ENCODE data around the gene GGCT. TPM values are rescaled to one million over a fixed set of nuclear protein-coding genes. Genes with fewer than 3 reads are reported as not detected.
A peak's percentile ranks its signal among the peaks of the same experiment; 100 is the strongest.
"Not testable (repeated sequence)": the region's sequence is repeated elsewhere in the genome, so short reads cannot be mapped to it uniquely, and the experiment has no call there.

GGCT gene
- total and polyA plus RNA-seq, 9 donors, result 35.1 to 43.0 (median 37.8) TPM

- not testable (repeated sequence) for H3K36me3 ChIP-seq (ENCODE audit: control insufficient read depth, insufficient read depth, low read length); H3K27ac ChIP-seq (ENCODE audit: low read length); H3K27me3 ChIP-seq (ENCODE audit: control insufficient read depth, insufficient read depth, low read length); H3K4me3 ChIP-seq (ENCODE audit: low read length); DNase-seq; H3K4me1 ChIP-seq (ENCODE audit: control insufficient read depth, insufficient read depth, low read length); H3K9me3 ChIP-seq (replicated peaks; ENCODE audit: control insufficient read depth, low read depth, low read length)
- WGBS (ENCODE audit: insufficient coverage), result 25% methylated on average over 3 of the region's 9 CpGs
Measured at GRCh38 chr7:30509171-30509857, 4.7 kb upstream of the GGCT start.

- WGBS (ENCODE audit: insufficient coverage), result 85% methylated on average over 7 of the region's 9 CpGs
- H3K9me3 ChIP-seq (replicated peaks; ENCODE audit: control insufficient read depth, low read depth, low read length); H3K4me3 ChIP-seq (ENCODE audit: low read length); DNase-seq; H3K27me3 ChIP-seq (ENCODE audit: control insufficient read depth, insufficient read depth, low read length); H3K27ac ChIP-seq (ENCODE audit: low read length); H3K36me3 ChIP-seq (ENCODE audit: control insufficient read depth, insufficient read depth, low read length): not testable (repeated sequence)
- H3K4me1 ChIP-seq (ENCODE audit: control insufficient read depth, insufficient read depth, low read length), result peaks cover 11% of the 10 kb centered on the region
Measured at GRCh38 chr7:30507346-30507900, 2.8 kb upstream of the GGCT start.

- peak overlapping the region; percentile 95 for H3K4me3 ChIP-seq (ENCODE audit: low read length)
- H3K4me1 ChIP-seq (ENCODE audit: control insufficient read depth, insufficient read depth, low read length), result peaks cover 11% of the 10 kb centered on the region
- 20% methylated on average over 17 of the region's 19 CpGs for WGBS (ENCODE audit: insufficient coverage)
- H3K27me3 ChIP-seq (ENCODE audit: control insufficient read depth, insufficient read depth, low read length), result no peaks in the 10 kb centered on the region
- no peaks in the 10 kb centered on the region for H3K9me3 ChIP-seq (replicated peaks; ENCODE audit: control insufficient read depth, low read depth, low read length)
- H3K36me3 ChIP-seq (ENCODE audit: control insufficient read depth, insufficient read depth, low read length), result peaks cover 3% of the 10 kb centered on the region
- peak overlapping the region; percentile 81 for H3K27ac ChIP-seq (ENCODE audit: low read length)
- DNase-seq, result no peak
Measured at GRCh38 chr7:30505174-30505697, 607 bp upstream of the GGCT start.

GRCh38 chr7:30503274-30504212, 1.1 kb downstream of the GGCT start:
- WGBS (ENCODE audit: insufficient coverage), result 71% methylated on average over 13 of the region's 15 CpGs

GRCh38 chr7:30502470-30503251, 2.0 kb downstream of the GGCT start:
- H3K9me3 ChIP-seq (replicated peaks; ENCODE audit: control insufficient read depth, low read depth, low read length), result no peaks in the 10 kb centered on the region
- H3K36me3 ChIP-seq (ENCODE audit: control insufficient read depth, insufficient read depth, low read length), result peaks cover 4% of the 10 kb centered on the region
- 92% methylated on average over 2 of the region's 2 CpGs for WGBS (ENCODE audit: insufficient coverage)
- H3K4me1 ChIP-seq (ENCODE audit: control insufficient read depth, insufficient read depth, low read length), result peaks cover 11% of the 10 kb centered on the region
- no peak overlapping the region for H3K27ac ChIP-seq (ENCODE audit: low read length)
- no peak overlapping the region for H3K4me3 ChIP-seq (ENCODE audit: low read length)
- H3K27me3 ChIP-seq (ENCODE audit: control insufficient read depth, insufficient read depth, low read length), result no peaks in the 10 kb centered on the region
- DNase-seq, result no peak

More at GRCh38 chr7:30503274-30504212, 1.1 kb downstream of the GGCT start:
- H3K27me3 ChIP-seq (ENCODE audit: control insufficient read depth, insufficient read depth, low read length), result no peaks in the 10 kb centered on the region
- DNase-seq, result no peak
- H3K9me3 ChIP-seq (replicated peaks; ENCODE audit: control insufficient read depth, low read depth, low read length), result no peaks in the 10 kb centered on the region
- H3K4me3 ChIP-seq (ENCODE audit: low read length), result peak overlapping the region; percentile 95
- H3K4me1 ChIP-seq (ENCODE audit: control insufficient read depth, insufficient read depth, low read length), result peaks cover 11% of the 10 kb centered on the region
- no peak overlapping the region for H3K27ac ChIP-seq (ENCODE audit: low read length)
- peaks cover 3% of the 10 kb centered on the region for H3K36me3 ChIP-seq (ENCODE audit: control insufficient read depth, insufficient read depth, low read length)

GRCh38 chr7:30501264-30501663, 3.4 kb downstream of the GGCT start:
- no peak for DNase-seq
- Histone ChIP-seq H3K36me3 (ENCODE audit: control insufficient read depth, insufficient read depth, low read length) (peaks cover 5% of the 10 kb centered on the region), H3K4me3 (ENCODE audit: low read length) (no peak overlapping the region), H3K9me3 (replicated peaks; ENCODE audit: control insufficient read depth, low read depth, low read length) (no peaks in the 10 kb centered on the region), H3K4me1 (ENCODE audit: control insufficient read depth, insufficient read depth, low read length) (peaks cover 11% of the 10 kb centered on the region), H3K27ac (ENCODE audit: low read length) (no peak overlapping the region), H3K27me3 (ENCODE audit: control insufficient read depth, insufficient read depth, low read length) (no peaks in the 10 kb centered on the region)
- WGBS (ENCODE audit: insufficient coverage), result 40% methylated on average over 1 of the region's 5 CpGs

GRCh38 chr7:30493228-30493627, 11.4 kb downstream of the GGCT start:
- Histone ChIP-seq H3K27me3 (ENCODE audit: control insufficient read depth, insufficient read depth, low read length) (no peaks in the 10 kb centered on the region), H3K4me1 (ENCODE audit: control insufficient read depth, insufficient read depth, low read length) (no peaks in the 10 kb centered on the region), H3K36me3 (ENCODE audit: control insufficient read depth, insufficient read depth, low read length) (peaks cover 2% of the 10 kb centered on the region), H3K27ac (ENCODE audit: low read length) (no peak overlapping the region), H3K9me3 (replicated peaks; ENCODE audit: control insufficient read depth, low read depth, low read length) (peaks cover 9% of the 10 kb centered on the region), H3K4me3 (ENCODE audit: low read length) (no peak overlapping the region)
- no peak for DNase-seq

- Histone ChIP-seq H3K4me1 (ENCODE audit: control insufficient read depth, insufficient read depth, low read length) (no peaks in the 10 kb centered on the region), H3K27me3 (ENCODE audit: control insufficient read depth, insufficient read depth, low read length) (no peaks in the 10 kb centered on the region), H3K27ac (ENCODE audit: low read length) (no peak overlapping the region), H3K36me3 (ENCODE audit: control insufficient read depth, insufficient read depth, low read length) (no peaks in the 10 kb centered on the region), H3K4me3 (ENCODE audit: low read length) (no peak overlapping the region), H3K9me3 (replicated peaks; ENCODE audit: control insufficient read depth, low read depth, low read length) (peaks cover 9% of the 10 kb centered on the region)
- DNase-seq, result no peak
Measured at GRCh38 chr7:30491417-30491816, 13.2 kb downstream of the GGCT start.

- H3K27me3 ChIP-seq (ENCODE audit: control insufficient read depth, insufficient read depth, low read length), result no peaks in the 10 kb centered on the region
- peaks cover 6% of the 10 kb centered on the region for H3K9me3 ChIP-seq (replicated peaks; ENCODE audit: control insufficient read depth, low read depth, low read length)
- no peaks in the 10 kb centered on the region for H3K36me3 ChIP-seq (ENCODE audit: control insufficient read depth, insufficient read depth, low read length)
- 70% methylated on average over 1 of the region's 1 CpG for WGBS (ENCODE audit: insufficient coverage)
- no peak overlapping the region for H3K4me3 ChIP-seq (ENCODE audit: low read length)
- no peaks in the 10 kb centered on the region for H3K4me1 ChIP-seq (ENCODE audit: control insufficient read depth, insufficient read depth, low read length)
- no peak for DNase-seq
- H3K27ac ChIP-seq (ENCODE audit: low read length), result no peak overlapping the region
Measured at GRCh38 chr7:30487371-30487770, 17.3 kb downstream of the GGCT start.
